ENCODE measurements around the gene BSN.

Gene BSN

DNA sequence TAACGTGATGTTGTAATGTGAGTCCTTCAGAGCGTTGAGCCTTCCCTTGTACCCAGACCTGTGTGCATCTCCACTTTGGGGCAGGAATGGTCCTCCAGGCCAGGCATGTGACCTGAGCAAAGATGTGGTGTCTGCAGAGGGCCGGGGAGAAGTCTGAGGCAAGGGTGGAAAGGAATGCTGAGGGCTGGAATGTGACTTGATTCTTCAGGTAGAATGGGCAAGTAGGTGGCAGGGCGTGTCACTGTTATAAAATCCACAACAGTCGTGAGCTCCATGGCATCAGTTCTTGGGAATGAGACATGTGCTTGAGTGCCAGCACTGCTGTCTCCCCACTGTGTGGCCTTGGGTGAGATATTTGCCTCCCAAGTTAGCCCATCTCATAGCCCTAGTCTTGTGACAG, 24.0 kb upstream of the BSN start:
- H3K4me3 ChIP-seq (ENCODE audit: control insufficient read depth, low read depth, low read length) = no peak overlapping the region
- no peak for DNase-seq (ENCODE audit: low read depth)
- TF ChIP-seq, protein P1, sequence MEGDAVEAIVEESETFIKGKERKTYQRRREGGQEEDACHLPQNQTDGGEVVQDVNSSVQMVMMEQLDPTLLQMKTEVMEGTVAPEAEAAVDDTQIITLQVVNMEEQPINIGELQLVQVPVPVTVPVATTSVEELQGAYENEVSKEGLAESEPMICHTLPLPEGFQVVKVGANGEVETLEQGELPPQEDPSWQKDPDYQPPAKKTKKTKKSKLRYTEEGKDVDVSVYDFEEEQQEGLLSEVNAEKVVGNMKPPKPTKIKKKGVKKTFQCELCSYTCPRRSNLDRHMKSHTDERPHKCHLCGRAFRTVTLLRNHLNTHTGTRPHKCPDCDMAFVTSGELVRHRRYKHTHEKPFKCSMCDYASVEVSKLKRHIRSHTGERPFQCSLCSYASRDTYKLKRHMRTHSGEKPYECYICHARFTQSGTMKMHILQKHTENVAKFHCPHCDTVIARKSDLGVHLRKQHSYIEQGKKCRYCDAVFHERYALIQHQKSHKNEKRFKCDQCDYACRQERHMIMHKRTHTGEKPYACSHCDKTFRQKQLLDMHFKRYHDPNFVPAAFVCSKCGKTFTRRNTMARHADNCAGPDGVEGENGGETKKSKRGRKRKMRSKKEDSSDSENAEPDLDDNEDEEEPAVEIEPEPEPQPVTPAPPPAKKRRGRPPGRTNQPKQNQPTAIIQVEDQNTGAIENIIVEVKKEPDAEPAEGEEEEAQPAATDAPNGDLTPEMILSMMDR (conservative IDR thresholded peaks at IDR 0.05; ENCODE audit: control insufficient read depth, insufficient read depth, low read depth, low read length) = no peak

DNA sequence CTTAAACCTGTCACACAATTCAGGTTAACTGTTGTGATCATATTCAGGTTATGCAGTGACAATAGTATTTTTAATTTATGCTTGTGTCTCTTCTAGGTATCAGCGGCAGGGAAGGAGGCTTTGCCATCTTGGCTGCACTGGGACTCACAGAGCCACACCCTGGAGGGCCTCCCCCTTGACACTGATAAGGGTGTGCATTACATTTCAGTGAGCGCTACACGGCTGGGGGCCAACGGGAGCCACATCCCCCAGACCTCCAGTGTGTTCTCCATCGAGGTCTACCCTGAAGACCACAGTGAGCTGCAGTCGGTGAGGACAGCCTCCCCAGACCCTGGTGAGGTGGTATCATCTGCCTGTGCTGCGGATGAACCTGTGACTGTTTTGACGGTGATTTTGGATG, 23.6 kb upstream of the BSN start:
- DNase-seq (ENCODE audit: low read depth) = no peak
- TF ChIP-seq, protein P1 (conservative IDR thresholded peaks at IDR 0.05; ENCODE audit: control insufficient read depth, insufficient read depth, low read depth, low read length) = no peak
- H3K4me3 ChIP-seq (ENCODE audit: control insufficient read depth, low read depth, low read length) = no peak overlapping the region

DNA sequence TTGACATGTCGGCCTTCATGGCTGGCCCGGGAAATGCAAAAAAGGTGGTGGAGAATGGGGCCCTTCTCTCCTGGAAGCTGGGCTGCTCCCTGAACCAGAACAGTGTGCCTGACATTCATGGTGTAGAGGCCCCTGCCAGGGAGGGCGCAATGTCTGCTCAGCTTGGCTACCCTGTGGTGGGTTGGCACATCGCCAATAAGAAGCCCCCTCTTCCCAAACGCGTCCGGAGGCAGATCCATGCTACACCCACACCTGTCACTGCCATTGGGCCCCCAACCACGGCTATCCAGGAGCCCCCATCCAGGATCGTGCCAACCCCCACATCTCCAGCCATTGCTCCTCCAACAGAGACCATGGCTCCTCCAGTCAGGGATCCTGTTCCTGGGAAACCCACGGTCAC, 23.1 kb upstream of the BSN start:
- no peak overlapping the region for H3K4me3 ChIP-seq (ENCODE audit: control insufficient read depth, low read depth, low read length)
- TF ChIP-seq, protein P1 (conservative IDR thresholded peaks at IDR 0.05; ENCODE audit: control insufficient read depth, insufficient read depth, low read depth, low read length) = no peak
- no peak for DNase-seq (ENCODE audit: low read depth)

DNA sequence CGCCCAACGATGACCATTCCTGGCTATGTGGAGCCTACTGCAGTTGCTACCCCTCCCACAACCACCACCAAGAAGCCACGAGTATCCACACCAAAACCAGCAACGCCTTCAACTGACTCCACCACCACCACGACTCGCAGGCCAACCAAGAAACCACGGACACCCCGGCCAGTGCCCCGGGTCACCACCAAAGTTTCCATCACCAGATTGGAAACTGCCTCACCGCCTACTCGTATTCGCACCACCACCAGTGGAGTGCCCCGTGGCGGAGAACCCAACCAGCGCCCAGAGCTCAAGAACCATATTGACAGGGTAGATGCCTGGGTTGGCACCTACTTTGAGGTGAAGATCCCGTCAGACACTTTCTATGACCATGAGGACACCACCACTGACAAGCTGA, 22.6 kb upstream of the BSN start:
- no peak for DNase-seq (ENCODE audit: low read depth)
- TF ChIP-seq, protein P1 (conservative IDR thresholded peaks at IDR 0.05; ENCODE audit: control insufficient read depth, insufficient read depth, low read depth, low read length) = no peak

DNA sequence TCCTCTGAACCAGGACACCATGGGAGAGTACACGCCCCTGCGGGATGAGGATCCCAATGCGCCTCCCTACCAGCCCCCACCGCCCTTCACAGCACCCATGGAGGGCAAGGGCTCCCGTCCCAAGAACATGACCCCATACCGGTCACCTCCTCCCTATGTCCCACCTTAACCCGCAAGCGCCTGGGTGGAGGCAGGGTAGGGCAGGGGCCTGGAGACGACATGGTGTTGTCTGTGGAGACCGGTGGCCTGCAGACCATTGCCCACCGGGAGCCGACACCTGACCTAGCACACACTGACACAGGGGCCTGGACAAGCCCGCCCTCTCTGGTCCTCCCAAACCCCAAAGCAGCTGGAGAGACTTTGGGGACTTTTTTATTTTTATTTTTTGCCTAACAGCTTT, 21.2 kb upstream of the BSN start:
- H3K4me3 ChIP-seq (ENCODE audit: control insufficient read depth, low read depth, low read length) = no peak overlapping the region
- DNase-seq (ENCODE audit: low read depth) = no peak
- TF ChIP-seq, protein P1 (conservative IDR thresholded peaks at IDR 0.05; ENCODE audit: control insufficient read depth, insufficient read depth, low read depth, low read length) = no peak

More for the DNA sequence above, 22.6 kb upstream of the BSN start:
- no peak overlapping the region for H3K4me3 ChIP-seq (ENCODE audit: control insufficient read depth, low read depth, low read length)

DNA sequence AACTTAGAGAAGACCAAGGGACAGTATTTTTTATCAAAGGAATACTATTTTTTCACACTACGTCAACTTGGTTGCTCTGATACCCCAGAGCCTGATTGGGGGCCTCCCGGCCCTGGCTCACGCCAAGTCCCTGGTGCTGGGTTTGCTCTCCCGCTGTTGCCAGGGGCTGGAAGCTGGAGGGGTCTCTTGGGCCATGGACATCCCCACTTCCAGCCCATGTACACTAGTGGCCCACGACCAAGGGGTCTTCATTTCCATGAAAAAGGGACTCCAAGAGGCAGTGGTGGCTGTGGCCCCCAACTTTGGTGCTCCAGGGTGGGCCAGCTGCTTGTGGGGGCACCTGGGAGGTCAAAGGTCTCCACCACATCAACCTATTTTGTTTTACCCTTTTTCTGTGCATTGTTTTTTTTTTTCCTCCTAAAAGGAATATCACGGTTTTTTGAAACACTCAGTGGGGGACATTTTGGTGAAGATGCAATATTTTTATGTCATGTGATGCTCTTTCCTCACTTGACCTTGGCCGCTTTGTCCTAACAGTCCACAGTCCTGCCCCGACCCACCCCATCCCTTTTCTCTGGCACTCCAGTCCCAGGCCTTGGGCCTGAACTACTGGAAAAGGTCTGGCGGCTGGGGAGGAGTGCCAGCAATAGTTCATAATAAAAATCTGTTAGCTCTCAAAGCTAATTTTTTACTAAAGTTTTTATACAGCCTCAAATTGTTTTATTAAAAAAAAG, 20.3 kb upstream of the BSN start:
- TF ChIP-seq, protein P1 (conservative IDR thresholded peaks at IDR 0.05; ENCODE audit: control insufficient read depth, insufficient read depth, low read depth, low read length) = no peak
- DNase-seq (ENCODE audit: low read depth) = no peak
- no peak overlapping the region for H3K4me3 ChIP-seq (ENCODE audit: control insufficient read depth, low read depth, low read length)

All from fibroblast of mammary gland (primary cell).